Renal cortical epithelial cell (primary cell): ENCODE results near the gene SLC18B1. TPM values are rescaled to one million over a fixed set of nuclear protein-coding genes. Genes with fewer than 3 reads are reported as not detected.
"Not testable (repeated sequence)": the region's sequence is repeated elsewhere in the genome, so short reads cannot be mapped to it uniquely, and the experiment has no call there.

Source experiments
- DNase-seq: peaks from one replicate; pipeline ENCODE4 v3.0.0-alpha.2; 2011; ENCODE audit warnings: low read depth
- total RNA-seq: library from RNA; depleted of rRNA; stranded (reverse); fragments of >200 nt; gene quantifications from 2 replicates; pipeline ENCODE4 v1.2.3, GENCODE V29; 2014

Gene SLC18B1
- total RNA-seq, 1 donor from 2014 or later, result 23.1 TPM

DNA sequence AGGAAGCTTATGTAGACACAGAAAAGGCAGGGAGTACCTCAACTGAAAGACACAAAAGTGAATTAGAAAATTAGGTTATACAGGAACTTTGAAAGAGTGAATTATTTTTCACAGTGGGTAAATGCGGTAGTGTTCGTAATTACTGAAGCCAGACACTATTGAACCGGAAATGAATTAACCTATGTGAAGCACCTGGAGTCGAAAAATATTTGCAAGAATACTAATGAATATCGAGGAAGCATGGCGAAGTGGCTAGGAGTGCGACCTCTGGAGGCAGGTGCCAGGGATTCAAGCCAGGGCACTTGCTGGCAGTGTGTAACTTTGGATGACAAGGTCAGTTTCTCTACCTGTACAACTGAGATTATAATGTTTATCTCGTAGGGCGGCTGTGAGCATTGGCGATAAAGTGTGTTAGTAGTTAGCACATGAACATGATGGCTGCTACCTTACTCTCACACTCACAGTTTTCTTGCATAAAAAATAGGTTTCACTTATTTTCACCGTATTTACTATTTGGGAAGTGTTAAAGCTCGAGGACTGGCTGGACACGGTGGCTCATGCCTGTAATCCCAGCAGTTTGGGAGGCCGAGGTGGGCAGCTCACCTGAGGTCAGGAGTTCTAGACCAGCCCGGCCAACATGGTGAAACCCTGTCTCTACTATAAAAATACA, 567 bp upstream of the SLC18B1 start:
- peak; percentile 79 for DNase-seq

DNA sequence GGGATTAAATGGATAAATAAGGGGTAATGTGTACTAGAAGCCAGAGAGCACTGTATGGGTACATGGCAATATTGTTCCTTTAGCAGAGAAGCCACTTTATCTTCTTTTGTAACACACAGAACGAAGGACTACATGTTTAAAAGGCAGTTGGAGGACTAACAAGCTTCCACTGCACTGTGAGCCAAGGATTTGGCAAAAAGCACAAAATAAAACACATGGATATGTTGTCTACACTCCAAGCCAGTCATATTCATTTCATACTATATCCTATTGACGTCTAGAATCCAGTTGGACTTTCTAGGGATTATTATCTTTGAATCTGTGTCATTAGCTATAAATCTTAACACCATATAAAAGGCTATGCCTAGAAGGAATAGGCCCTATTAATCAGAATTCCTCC, 3.0 kb downstream of the SLC18B1 start:
- DNase-seq, result no peak

DNA sequence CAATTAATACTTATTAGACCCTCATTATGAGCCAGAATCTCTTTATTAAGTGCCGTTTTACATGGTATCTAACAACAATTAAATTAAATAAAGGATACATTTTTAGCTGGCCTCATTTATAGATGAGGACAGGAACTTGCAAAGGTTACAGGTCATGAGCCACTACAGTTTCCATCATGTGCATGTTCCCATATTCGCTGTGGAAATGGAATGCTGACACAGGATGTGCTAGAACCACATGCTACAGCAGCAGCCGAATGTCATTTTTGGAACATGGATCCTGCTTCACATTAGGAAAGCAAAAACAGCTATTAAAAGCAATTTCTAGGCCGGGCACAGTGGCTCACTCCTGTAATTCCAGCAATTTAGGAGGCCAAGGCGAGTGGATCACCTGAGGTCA, 5.9 kb downstream of the SLC18B1 start:
- DNase-seq, result no peak

DNA sequence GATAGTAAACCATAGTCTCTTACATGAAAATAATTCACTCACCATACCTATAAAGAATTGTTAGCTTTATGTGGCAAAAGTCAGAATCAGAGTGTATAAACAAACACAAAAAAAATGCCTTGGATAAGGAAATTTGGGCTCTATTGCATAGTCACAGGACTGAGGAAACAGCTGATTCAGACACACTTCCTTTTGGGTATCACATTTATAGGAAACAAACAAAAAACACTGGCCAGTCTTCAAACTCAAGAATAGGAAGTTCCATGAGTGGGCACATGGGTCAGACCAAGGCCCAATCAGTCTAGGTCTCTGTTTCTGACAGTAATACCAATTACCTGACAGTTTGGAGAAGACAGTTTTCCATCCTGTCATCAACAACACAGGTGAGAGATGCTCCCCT, 8.0 kb downstream of the SLC18B1 start:
- DNase-seq, result no peak

DNA sequence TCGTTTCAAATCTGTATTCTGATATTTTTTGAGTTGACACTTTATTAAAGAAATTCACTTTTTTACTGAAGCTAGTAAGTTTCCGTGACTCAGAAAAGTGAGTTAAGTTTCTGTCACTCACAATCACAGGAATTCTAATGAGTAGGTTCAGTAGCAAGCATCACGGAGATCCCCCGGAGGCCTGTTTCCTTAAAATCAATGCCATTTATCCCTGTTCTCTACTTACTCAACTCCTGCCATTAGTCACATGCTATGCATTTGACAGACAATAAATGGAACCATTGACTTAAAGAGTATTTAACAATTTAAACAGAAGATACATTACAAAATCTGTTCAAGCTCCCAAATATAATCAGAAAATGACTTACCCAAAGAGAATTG, 9.1 kb downstream of the SLC18B1 start:
- no peak for DNase-seq

DNA sequence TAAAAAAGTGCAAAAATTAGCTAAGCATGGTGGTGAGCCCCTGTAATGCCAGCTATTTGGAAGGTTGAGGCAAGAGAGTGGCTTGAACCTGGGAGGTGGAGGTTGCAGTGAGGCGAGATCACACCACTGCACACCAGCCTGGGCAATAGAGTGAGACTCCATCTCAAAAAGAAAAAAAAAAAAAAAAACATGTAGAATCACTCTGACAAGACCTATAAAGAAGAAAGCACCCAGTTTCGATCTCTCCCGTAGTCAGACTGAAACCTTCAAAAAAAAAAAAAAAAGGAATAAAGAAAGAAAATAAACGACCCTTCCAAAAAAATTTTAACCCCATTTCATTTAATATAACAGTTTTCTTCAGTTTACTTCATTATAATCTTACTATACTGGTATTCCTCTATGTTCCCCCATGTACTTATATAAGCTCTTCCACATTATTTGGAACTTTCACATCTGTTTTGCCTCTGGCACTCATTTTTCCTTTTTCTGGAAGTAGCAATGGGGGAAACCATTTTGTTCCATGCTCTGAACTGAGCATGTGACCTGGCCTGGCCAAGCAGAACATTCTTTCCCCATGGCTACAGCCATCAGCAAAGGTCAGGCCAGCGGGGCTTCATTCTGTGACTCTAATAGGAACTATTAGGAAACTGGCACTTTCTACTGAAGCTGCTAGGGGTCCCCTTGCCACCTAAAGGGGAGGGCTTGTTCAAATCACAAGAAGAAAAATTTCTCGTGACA, 9.6 kb downstream of the SLC18B1 start:
- DNase-seq, result no peak

DNA sequence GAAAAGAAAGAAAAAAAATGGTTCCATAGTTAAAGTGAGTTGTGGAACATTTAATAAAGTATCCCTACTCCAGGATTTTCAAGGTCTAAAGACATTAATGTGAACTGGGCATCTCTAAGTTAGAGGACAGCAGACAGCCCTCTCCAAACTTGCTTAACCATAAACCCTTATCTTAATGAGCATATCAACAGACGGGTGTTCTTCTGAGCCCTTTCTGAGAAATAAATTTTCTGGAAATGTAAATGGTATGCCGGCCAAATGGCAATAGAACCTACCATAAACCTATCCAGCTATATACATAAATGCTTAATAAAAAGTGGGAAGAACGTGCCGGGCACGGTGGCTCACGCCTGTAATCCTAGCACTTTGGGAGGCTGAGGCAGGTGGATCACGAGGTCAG, 12.5 kb downstream of the SLC18B1 start:
- DNase-seq, result no peak

DNA sequence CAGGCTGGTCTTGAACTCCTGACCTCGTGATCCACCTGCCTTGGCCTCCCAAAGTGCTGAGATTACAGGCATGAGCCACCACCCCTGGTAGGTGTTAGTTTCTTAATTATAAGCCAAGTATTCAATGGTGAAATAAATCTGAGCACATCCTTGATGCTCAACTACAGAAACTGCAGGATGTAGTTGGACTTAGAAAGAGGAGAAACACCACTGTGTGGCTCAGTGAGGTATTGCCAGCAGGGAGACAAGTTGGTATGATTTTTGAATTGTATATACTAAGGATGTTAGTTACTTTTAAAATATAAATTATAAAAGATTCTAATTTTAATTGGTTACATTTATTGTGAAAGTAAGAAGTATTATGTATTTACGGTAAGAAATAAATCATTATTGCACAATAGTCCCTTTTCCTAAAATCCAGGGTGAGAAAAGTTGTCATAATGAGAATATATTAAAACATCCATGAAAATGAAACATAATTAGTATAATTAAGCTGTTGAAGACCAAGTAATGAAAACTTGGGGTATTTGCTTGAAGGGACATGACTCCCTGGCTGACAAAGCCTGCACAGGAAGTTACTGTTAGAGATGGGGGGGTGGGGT, 17.6 kb downstream of the SLC18B1 start:
- peak; percentile 46 for DNase-seq

DNA sequence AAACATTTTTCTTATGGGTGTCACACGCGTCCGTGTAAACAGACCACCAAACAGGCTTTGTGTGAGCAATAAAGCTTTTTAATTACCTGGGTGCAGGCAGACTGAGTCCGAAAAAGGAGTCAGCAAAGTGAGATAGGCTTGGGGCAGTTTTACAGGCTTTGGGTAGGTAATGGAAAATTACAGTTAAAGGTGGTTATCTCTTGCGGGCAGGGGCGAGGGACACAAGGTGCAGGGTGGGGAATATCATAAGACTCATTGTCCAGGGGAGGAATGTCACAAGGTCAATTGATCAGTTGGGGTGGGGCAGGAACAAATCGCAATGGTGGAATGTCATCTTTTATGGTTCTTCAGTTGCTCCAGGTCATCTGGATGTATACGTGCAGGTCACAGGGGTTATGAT, 20.6 kb downstream of the SLC18B1 start:
- not testable (repeated sequence) for DNase-seq

DNA sequence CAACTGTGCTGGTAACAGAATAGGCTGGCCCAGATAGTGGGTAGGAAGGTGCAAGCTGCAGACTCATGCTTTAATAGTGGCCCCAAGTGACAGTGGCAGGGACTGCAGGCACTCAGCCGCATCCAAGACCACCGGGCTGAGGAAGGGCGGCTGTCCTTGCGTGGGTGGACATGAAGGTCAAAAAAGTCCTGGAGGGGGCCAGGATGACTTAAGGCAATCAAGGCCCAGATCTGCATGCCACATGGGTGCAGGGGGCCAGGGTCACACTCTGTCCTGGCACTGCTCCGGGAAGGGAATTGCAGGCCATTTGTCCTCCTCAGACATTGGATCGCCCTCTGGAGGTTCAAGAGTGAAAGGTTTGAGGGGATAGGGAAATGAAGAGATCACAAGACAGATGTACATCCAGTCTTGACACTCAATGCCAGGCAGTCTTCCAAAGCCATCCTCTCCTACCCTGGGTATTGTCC, 30.4 kb downstream of the SLC18B1 start:
- DNase-seq, result peak; percentile 53

DNA sequence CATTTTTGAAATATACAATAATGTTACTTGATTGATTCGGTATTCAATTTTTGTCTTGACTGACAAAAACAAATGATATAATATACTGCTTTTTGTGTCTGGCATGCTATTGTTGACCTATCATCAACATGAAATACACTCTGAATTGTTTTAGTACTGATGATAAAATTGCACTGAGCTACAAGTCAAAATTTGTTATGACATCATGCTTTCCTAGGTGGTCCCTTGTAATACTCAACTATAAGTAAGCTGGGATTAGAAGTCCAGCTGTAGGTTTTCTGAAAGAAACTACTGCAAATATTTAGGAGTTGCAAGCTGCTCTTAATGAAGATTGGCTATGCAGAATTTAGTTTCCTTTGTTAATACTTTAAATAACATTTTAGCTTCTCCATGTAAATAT, 32.9 kb downstream of the SLC18B1 start:
- no peak for DNase-seq

DNA sequence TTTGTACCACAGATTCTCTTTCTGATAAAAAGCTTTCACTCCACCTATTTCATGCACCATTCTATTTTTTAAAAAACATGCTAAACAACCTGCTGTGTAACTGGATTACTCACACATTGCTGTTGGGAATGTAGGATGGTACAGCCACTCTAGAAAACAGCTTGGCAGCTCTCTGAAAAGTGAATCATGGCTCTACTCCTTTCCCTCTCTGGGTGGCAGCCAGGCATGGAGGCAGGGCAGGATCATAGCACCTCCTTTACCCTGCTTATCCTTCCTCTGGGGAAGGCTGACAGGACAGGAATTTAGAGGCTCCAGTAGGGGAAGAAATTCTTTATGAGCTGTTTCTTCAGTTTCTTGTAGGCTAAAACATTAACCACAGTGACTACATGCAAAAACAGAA, 34.1 kb downstream of the SLC18B1 start:
- DNase-seq, result peak; percentile 97

DNA sequence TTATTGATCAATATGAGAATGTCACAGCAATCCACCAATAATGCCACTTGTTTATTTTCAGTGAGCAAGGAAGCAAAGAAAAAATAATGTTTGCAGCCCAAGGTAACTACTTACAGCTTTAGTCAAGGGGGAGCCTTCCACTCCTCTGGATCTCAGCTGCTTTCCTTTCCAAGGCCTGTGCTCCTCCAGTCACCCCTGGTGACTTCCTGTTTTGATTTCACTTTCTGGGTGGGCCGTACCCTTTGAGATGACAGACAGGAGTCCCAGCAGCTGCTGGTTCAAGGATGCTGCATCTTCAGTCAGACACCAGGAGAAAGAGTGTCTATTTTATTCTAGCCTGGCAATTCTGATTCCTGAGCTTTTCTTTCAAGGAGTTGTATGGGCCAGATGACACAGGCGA, 35.2 kb downstream of the SLC18B1 start:
- DNase-seq, result no peak

DNA sequence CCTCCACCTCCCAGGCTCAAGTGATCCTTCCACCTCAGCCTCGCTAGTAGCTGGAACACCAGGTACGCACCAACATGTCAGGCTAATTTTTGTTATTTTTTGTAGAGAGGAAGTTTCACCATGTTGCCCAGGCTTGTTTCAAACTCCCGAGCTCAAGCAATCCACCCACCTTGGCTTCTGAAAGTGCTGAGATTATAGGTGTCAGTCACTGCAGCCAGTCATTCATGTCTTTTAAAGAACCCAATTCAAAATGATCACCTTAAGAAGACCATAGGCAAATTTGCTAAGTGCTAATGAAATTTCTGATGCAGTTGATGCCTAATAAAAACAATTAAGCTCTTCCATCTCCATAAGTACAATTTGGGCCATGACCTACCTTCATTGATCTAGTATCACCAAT, 38.2 kb downstream of the SLC18B1 start:
- DNase-seq, result no peak

DNA sequence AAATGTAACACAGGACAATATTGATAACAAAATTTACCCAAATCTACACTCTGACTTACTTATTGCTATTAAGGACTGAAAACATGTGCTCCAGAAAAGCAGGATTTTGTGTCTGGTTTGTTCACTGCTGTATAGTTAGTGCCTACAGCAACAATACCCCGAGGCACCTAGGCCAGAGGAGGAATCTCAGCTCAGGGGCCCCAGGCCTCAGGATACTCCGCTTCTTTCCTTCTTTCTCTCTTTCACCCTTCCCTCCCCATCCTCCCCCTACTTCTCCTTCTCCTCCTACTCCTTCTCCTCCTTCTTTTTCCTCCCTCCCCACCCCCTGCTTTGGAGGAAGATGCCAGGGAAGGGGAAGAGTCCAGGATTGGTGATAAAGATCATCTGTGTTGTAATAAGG, 39.7 kb downstream of the SLC18B1 start:
- DNase-seq, result no peak

DNA sequence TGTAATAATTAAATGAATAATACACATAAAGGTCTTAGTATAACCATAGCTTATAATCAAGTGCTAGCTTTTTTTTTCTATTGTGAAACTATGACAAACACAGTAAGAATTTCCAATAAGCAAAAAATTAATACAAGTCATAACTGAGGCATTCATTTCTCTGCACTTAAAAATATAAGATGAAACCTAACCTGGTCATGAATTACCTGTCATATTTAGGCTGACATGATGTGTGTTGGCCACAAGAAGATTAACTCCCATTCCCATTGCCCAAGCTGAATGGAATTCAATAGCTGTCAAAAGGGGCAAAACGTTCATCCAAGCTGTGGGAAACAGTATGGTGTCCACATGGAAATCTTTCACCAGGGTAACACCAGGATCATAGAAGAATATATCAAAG, 46.2 kb downstream of the SLC18B1 start:
- no peak for DNase-seq

DNA sequence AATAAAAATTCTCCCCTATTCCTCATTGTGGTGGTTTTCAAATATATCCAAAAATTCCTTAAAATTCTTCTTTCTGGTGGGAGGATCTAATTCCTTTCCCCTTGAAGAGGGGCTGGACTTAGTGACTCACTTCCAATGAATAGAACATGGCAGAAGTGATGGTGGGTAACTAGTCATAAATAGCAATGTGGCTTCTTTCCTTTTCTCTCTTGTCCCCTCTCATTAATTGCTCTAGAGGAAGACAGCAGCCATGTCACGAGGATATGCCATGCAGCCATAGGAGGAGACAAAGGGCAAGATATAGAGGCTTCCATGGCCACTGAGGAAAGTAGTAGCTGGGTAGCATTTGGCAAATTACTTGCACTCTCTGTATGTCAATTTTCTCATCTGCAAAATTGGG, 46.6 kb downstream of the SLC18B1 start:
- no peak for DNase-seq

DNA sequence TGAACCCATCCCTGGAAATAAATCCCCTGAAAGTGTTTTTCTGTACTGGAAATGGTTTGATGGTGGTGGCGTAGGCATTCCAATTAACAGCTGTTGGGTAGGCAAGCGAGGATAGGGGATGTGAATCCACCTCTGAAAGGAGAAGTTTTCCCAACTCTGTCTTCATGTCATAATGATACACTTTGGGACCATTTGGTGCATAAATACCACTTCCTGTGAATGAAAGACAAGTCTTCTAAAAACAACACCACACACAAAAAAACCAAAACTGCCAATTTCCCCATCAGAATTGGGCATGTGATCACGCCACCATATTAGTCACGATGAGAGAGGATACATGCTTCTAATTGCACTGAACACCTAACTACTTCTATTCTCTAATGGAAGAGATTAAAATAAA, 47.1 kb downstream of the SLC18B1 start:
- DNase-seq, result no peak

DNA sequence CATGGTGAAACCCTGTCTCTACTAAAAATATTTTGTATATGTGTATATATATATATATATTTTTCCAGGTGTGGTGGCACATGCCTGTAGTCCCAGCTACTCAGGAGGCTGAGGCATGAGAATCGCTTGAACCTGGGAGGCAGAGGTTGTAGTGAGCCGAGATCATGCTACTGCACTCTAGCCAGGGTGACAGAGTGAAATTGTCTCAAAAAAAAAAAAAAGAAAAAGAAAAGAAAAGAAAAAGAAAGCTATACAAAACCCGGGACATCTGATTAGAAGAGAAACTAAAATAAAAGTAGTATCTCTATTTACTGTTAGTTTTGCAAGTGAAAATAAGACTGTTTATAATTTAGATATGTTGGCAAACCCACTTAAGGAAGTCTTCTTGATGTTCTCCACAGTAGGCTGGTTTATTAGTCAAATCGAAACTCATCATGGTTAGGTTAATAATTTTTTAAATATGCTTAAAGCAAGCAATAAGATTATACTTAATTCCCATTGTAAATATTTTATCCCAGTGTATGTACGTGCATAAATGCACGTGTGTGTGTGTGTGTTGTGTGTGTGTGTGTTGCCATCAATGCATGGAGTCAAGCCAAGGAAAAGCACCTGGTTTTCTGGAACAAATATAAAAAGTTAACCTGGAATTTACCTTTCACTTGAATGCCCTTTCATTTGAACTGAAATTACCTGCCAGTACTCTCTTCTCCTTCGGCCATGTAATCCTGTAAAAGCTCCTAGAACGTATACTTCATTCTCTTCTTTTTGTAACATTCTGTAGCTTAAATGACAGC, 47.8 kb downstream of the SLC18B1 start:
- DNase-seq, result peak; percentile 12

DNA sequence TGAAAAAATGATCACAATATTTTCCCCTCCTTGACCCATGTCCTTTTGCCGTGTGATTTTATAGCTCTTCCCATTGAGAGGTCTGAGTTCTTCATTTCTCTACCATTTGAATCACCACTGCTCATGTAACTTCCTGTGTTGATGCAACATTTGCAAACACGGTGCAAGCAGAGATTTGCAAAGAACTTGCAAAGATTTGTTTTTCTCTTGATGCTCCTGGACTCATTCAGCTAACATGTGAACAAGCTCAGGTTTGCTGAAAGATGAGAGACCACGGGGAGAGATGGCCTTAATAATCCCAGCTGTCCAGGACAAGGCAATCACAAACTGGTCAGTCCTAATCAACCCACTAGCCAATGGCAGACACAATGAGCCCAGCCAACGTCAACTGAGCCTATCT, 49.3 kb downstream of the SLC18B1 start:
- DNase-seq, result no peak

DNA sequence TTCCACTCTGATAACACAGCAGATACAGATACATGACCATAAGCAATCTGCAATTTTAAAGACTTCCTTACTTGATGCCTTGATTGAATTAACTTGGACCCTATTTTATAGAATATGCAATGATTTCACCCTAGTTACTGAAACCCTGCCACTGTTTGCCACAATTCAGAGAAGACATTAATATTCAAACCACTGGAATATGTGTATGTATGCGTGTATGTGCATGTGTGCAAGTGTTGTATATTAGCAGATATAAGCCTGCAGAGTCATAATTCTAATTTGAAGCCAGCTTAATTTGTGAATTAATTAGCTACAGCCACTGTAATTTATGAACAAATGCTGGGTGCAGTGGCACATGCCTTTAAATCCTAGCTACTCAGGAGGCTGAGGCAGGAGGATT, 50.0 kb downstream of the SLC18B1 start:
- no peak for DNase-seq

DNA sequence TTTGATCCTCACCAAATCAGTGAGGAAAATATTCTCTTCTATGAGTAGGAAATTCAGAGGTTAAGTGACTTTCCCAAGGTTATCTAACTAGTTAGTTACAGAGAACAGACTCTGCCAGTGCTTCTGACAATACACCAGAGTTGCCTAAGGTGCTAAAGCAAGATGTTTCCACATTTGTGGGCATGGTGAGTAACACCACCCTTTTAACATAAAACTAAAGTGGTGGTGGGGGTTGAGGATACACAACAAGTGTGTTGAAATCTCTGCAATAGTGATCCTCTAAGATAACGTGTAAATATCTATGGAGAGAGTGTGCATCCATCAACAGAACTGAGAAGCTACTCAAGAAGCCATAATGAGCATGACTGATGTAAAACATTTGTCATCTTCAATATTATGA, 52.4 kb downstream of the SLC18B1 start:
- peak; percentile 75 for DNase-seq
